ENCODE results near the gene CGREF1.

- TF ChIP-seq CTCF (IDR thresholded peaks at IDR 0.05; ENCODE audit: borderline replicate concordance, extremely low read depth, low read length, poor library complexity, severe bottlenecking) (no peak), EZH2 (IDR thresholded peaks at IDR 0.05; ENCODE audit: borderline replicate concordance, low read depth, low read length, severe bottlenecking) (no peak)
These were observed 59.6 kb downstream of the CGREF1 start for GRCh38 chr2:27059141-27059820.

Measured in DND-41 (cell line).